ENCODE results near the gene ADGRL2. TPM values are rescaled to one million over a fixed set of nuclear protein-coding genes. Genes with fewer than 3 reads are reported as not detected.
"Not testable (repeated sequence)": the region's sequence is repeated elsewhere in the genome, so short reads cannot be mapped to it uniquely, and the experiment has no call there.

Gene ADGRL2
- total RNA-seq, 1 experiment from 2014 or later, result 34.2 TPM

DNA sequence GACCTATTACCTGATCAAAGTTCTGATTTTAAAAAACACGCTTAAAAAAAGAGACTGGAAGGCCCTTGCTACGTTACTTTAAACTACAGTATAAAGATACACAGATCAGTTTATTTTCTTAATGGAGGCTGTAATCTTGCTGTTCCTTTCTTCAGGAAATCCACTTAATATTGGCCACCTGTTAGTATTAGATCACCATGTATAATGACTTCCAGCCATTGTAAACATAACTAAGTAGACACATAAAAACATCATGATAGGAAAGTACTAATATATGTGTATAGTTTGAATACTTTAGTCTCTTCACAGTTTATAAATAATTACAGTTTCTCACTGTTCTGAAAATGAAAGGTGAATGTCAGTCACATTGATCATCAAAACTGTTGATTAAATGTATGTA is 68.6 kb downstream of the ADGRL2 start:
- no peak for ATAC-seq
- TF ChIP-seq POLR2AphosphoS5 (IDR thresholded peaks at IDR 0.05; ENCODE audit: low read depth, low read length) (no peak), TCF7L2 (IDR thresholded peaks at IDR 0.05; ENCODE audit: low read depth, low read length) (no peak)
- in situ Hi-C loops (cut with HindIII; ENCODE audit: low pct_unique_long_range_greater_than_20kb, low sequenced_read_pairs), result no loop called here
- Histone ChIP-seq H3K27me3 (ENCODE audit: control insufficient read depth, insufficient read depth, low read length) (no peaks in the 10 kb centered on the region), H3K27ac (ENCODE audit: low read length) (no peak overlapping the region), H3K9me3 (ENCODE audit: control insufficient read depth, insufficient read depth, low read depth, low read length) (no peaks in the 10 kb centered on the region), H3K4me1 (ENCODE audit: control insufficient read depth, insufficient read depth, low read length) (no peaks in the 10 kb centered on the region), H3K36me3 (ENCODE audit: control insufficient read depth, insufficient read depth, low read length) (no peaks in the 10 kb centered on the region), H3K4me3 (ENCODE audit: low read depth in 2 of 2, low read length in 2 of 2) (no peak overlapping the region)
- ChIA-PET POLR2A (no interaction called here), CTCF (no interaction called here)
- no TSS peak for BruUV-seq (replicated peaks)
- no peak for DNase-seq (ENCODE audit: low read depth, low spot score)
- intact Hi-C loops (cut with micrococcal nuclease; ENCODE audit: unreplicated experiment), result no loop called here

DNA sequence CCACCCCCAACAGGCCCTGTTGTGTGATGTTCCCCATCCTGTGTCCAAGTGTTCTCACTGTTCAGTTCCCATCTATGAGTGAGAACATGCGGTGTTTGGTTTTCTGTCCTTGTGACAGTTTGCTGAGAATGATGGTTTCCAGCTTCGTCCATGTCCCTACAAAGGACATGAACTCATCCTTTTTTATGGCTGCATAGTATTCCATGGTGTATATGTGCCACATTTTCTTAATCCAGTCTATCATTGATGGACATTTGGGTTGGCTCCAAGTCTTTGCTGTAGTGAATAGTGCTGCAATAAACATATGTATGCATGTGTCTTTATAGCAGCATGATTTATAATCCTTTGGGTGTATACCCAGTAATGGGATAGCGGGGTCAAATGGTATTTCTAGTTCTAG is 70.4 kb downstream of the ADGRL2 start:
- H3K4me3 ChIP-seq (ENCODE audit: low read depth in 2 of 2, low read length in 2 of 2); H3K36me3 ChIP-seq (ENCODE audit: control insufficient read depth, insufficient read depth, low read length); intact Hi-C loops (cut with micrococcal nuclease; ENCODE audit: unreplicated experiment); DNase-seq (ENCODE audit: low read depth, low spot score); in situ Hi-C loops (cut with HindIII; ENCODE audit: low pct_unique_long_range_greater_than_20kb, low sequenced_read_pairs); CTCF ChIA-PET; ATAC-seq; H3K9me3 ChIP-seq (ENCODE audit: control insufficient read depth, insufficient read depth, low read depth, low read length); H3K4me1 ChIP-seq (ENCODE audit: control insufficient read depth, insufficient read depth, low read length); BruUV-seq (replicated peaks); H3K27me3 ChIP-seq (ENCODE audit: control insufficient read depth, insufficient read depth, low read length); POLR2A ChIA-PET; H3K27ac ChIP-seq (ENCODE audit: low read length): not testable (repeated sequence)

DNA sequence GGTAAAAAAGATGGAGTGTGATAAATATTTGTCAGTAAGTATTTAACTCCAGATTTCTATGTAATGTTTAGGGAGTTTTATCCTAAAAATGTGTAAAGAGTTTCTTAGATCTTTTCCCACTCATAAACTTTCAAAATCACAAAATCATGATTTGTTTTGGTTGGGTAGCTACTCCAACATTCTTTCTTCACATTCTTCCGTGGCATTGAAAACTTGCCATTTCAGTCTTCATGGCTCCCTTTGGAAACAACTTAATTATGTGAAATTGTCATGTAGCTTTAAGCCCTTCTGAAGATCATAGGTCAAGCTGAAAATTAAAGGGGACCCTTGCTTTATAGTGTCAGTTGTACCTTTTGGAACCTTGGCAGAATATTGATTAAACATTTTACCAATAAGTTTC is 73.2 kb downstream of the ADGRL2 start:
- Histone ChIP-seq H3K9me3 (ENCODE audit: control insufficient read depth, insufficient read depth, low read depth, low read length) (no peaks in the 10 kb centered on the region), H3K27me3 (ENCODE audit: control insufficient read depth, insufficient read depth, low read length) (no peaks in the 10 kb centered on the region), H3K36me3 (ENCODE audit: control insufficient read depth, insufficient read depth, low read length) (no peaks in the 10 kb centered on the region), H3K4me3 (ENCODE audit: low read depth in 2 of 2, low read length in 2 of 2) (no peak overlapping the region), H3K27ac (ENCODE audit: low read length) (no peak overlapping the region), H3K4me1 (ENCODE audit: control insufficient read depth, insufficient read depth, low read length) (peaks cover 12% of the 10 kb centered on the region; the same call in 1 of the 2 replicates)
- ChIA-PET CTCF (no interaction called here), POLR2A (no interaction called here)
- TF ChIP-seq, protein P1, sequence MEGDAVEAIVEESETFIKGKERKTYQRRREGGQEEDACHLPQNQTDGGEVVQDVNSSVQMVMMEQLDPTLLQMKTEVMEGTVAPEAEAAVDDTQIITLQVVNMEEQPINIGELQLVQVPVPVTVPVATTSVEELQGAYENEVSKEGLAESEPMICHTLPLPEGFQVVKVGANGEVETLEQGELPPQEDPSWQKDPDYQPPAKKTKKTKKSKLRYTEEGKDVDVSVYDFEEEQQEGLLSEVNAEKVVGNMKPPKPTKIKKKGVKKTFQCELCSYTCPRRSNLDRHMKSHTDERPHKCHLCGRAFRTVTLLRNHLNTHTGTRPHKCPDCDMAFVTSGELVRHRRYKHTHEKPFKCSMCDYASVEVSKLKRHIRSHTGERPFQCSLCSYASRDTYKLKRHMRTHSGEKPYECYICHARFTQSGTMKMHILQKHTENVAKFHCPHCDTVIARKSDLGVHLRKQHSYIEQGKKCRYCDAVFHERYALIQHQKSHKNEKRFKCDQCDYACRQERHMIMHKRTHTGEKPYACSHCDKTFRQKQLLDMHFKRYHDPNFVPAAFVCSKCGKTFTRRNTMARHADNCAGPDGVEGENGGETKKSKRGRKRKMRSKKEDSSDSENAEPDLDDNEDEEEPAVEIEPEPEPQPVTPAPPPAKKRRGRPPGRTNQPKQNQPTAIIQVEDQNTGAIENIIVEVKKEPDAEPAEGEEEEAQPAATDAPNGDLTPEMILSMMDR (IDR thresholded peaks at IDR 0.05), result no peak
- TF ChIP-seq TCF7L2 (IDR thresholded peaks at IDR 0.05; ENCODE audit: low read depth, low read length) (no peak), POLR2AphosphoS5 (IDR thresholded peaks at IDR 0.05; ENCODE audit: low read depth, low read length) (no peak), SIN3A (IDR thresholded peaks at IDR 0.05; ENCODE audit: borderline replicate concordance, insufficient read depth, low read depth, low read length) (no peak)
- TF ChIP-seq, protein P2, sequence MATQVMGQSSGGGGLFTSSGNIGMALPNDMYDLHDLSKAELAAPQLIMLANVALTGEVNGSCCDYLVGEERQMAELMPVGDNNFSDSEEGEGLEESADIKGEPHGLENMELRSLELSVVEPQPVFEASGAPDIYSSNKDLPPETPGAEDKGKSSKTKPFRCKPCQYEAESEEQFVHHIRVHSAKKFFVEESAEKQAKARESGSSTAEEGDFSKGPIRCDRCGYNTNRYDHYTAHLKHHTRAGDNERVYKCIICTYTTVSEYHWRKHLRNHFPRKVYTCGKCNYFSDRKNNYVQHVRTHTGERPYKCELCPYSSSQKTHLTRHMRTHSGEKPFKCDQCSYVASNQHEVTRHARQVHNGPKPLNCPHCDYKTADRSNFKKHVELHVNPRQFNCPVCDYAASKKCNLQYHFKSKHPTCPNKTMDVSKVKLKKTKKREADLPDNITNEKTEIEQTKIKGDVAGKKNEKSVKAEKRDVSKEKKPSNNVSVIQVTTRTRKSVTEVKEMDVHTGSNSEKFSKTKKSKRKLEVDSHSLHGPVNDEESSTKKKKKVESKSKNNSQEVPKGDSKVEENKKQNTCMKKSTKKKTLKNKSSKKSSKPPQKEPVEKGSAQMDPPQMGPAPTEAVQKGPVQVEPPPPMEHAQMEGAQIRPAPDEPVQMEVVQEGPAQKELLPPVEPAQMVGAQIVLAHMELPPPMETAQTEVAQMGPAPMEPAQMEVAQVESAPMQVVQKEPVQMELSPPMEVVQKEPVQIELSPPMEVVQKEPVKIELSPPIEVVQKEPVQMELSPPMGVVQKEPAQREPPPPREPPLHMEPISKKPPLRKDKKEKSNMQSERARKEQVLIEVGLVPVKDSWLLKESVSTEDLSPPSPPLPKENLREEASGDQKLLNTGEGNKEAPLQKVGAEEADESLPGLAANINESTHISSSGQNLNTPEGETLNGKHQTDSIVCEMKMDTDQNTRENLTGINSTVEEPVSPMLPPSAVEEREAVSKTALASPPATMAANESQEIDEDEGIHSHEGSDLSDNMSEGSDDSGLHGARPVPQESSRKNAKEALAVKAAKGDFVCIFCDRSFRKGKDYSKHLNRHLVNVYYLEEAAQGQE (IDR thresholded peaks at IDR 0.05; ENCODE audit: insufficient read depth in 1 of 2, low read depth in 2 of 2, low read length in 1 of 2), result no peak
- DNase-seq (ENCODE audit: low read depth, low spot score) (no peak), ATAC-seq (no peak)
- no TSS peak for BruUV-seq (replicated peaks)
- in situ Hi-C loops (cut with HindIII; ENCODE audit: low pct_unique_long_range_greater_than_20kb, low sequenced_read_pairs), result no loop called here
- intact Hi-C loops (cut with micrococcal nuclease; ENCODE audit: unreplicated experiment), result no loop called here
